C4-2B (cell line): Measurements from ENCODE around the gene EFCAB8.

Experiments
- ZFX ChIP-seq: fragments of 450-650 bp; IDR thresholded peaks from 2 replicates; pipeline ENCODE4 v1.6.1; 2017
- TF ChIP-seq, protein P1 (sequence below): fragments of 450-650 bp; conservative IDR thresholded peaks from 2 replicates; pipeline ENCODE4 v1.5.1; 2017; ENCODE audit warnings: mild to moderate bottlenecking

DNA sequence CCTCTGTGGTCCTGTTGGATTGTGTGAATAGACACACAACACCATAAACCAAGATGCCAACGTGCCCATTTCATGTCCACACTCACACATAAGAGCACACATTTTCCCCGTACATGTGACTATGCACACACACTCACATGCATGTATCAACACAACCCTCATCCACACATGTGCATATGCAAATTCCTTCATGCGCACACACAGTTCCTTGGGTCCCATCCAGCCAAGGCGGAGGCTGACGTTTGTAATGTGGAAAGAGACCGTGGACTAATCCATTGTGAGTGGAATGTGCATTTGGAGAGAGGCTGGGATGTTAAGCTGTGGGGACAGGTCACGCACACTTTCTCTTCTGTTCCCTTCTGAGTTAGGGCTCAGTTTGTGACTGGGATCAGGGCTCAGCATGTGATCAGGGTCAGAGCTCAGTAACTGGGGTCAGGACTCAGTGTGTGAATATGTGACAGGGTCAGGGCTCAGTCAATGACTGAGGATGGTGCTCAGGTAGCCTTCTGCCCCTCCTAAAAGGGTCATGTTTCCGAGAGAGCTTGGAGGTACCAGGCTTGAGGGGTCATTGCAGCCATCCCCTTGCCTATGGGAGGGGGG lies 148.2 kb downstream of the EFCAB8 start:
- TF ChIP-seq, protein P1, sequence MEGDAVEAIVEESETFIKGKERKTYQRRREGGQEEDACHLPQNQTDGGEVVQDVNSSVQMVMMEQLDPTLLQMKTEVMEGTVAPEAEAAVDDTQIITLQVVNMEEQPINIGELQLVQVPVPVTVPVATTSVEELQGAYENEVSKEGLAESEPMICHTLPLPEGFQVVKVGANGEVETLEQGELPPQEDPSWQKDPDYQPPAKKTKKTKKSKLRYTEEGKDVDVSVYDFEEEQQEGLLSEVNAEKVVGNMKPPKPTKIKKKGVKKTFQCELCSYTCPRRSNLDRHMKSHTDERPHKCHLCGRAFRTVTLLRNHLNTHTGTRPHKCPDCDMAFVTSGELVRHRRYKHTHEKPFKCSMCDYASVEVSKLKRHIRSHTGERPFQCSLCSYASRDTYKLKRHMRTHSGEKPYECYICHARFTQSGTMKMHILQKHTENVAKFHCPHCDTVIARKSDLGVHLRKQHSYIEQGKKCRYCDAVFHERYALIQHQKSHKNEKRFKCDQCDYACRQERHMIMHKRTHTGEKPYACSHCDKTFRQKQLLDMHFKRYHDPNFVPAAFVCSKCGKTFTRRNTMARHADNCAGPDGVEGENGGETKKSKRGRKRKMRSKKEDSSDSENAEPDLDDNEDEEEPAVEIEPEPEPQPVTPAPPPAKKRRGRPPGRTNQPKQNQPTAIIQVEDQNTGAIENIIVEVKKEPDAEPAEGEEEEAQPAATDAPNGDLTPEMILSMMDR = no peak
- no peak for TF ChIP-seq ZFX
